DOHH2 (cell line): ENCODE results near the gene CAMK2D.

Source experiments
- H3F3A ChIP-seq: fragments of 200-600 bp; sonication (generic), shearing (Covaris generic); 2 replicates; pipeline ENCODE4 v1.6.0; 2016; ENCODE audit warnings: antibody characterized with exemption, mild to moderate bottlenecking; ENCODE audit not compliant: control insufficient read depth, insufficient read depth
- H3K27ac ChIP-seq: fragments of 200-600 bp; sonication (generic); 2 replicates; pipeline ENCODE4 v1.5.1; 2014; ENCODE audit warnings: low read depth, mild to moderate bottlenecking, low read length, moderate library complexity
- H3K27me3 ChIP-seq: fragments of 200-600 bp; sonication (generic); 2 replicates; pipeline ENCODE4 v1.6.1; 2014; ENCODE audit warnings: mild to moderate bottlenecking, low read length, mixed read lengths; ENCODE audit not compliant: control insufficient read depth
- H3K36me3 ChIP-seq: fragments of 200-600 bp; sonication (generic); 2 replicates; pipeline ENCODE4 v1.6.1; 2014; ENCODE audit warnings: mild to moderate bottlenecking, low read length, moderate library complexity, mixed read lengths; ENCODE audit not compliant: control insufficient read depth
- H3K4me1 ChIP-seq: fragments of 200-600 bp; sonication (generic); 2 replicates; pipeline ENCODE4 v1.6.1; 2014; ENCODE audit warnings: mild to moderate bottlenecking, low read length, mixed read lengths; ENCODE audit not compliant: control insufficient read depth
- H3K4me2 ChIP-seq: fragments of 200-600 bp; sonication (generic); 2 replicates; pipeline ENCODE4 v1.6.0; 2014; ENCODE audit warnings: mild to moderate bottlenecking, low read length, moderate library complexity
- H3K4me3 ChIP-seq: fragments of 200-600 bp; sonication (generic); 2 replicates; pipeline ENCODE4 v1.5.1; 2014; ENCODE audit warnings: mild to moderate bottlenecking, low read length, mixed read lengths
- H3K79me2 ChIP-seq: fragments of 200-600 bp; sonication (generic); 2 replicates; pipeline ENCODE4 v1.6.1; 2014; ENCODE audit warnings: mild to moderate bottlenecking, low read length, mixed read lengths; ENCODE audit not compliant: control insufficient read depth
- H3K9me2 ChIP-seq: fragments of 200-600 bp; sonication (generic); replicated peaks from 2 replicates; pipeline ENCODE4 v1.6.1; 2014; ENCODE audit warnings: mild to moderate bottlenecking, low read length, mixed read lengths; ENCODE audit not compliant: control insufficient read depth
- H3K9me3 ChIP-seq: fragments of 200-600 bp; sonication (generic); 2 replicates; pipeline ENCODE4 v1.6.1; 2014; ENCODE audit warnings: antibody characterized with exemption, low read length, mixed read lengths; ENCODE audit not compliant: control insufficient read depth, insufficient read depth
- H4K20me1 ChIP-seq: fragments of 200-600 bp; sonication (generic); 2 replicates; pipeline ENCODE4 v1.6.0; 2014; ENCODE audit warnings: low read depth, mild to moderate bottlenecking, antibody characterized with exemption, low read length, moderate library complexity; ENCODE audit not compliant: control insufficient read depth, insufficient read depth
- EZH2phosphoT487 ChIP-seq: fragments of 200-600 bp; sonication (generic); IDR thresholded peaks from 2 replicates; pipeline ENCODE4 v1.6.1; 2017; ENCODE audit warnings: borderline replicate concordance, mild to moderate bottlenecking, antibody characterized with exemption, low read length, moderate library complexity, mixed read lengths
- TF ChIP-seq, protein P1 (sequence below): fragments of 200-600 bp; sonication (generic); IDR thresholded peaks from one replicate; pipeline ENCODE4 v1.5.1; 2014; ENCODE audit warnings: antibody characterized with exemption, mild to moderate bottlenecking, low read depth, low read length; ENCODE audit not compliant: poor library complexity, severe bottlenecking

CAMK2D gene

DNA sequence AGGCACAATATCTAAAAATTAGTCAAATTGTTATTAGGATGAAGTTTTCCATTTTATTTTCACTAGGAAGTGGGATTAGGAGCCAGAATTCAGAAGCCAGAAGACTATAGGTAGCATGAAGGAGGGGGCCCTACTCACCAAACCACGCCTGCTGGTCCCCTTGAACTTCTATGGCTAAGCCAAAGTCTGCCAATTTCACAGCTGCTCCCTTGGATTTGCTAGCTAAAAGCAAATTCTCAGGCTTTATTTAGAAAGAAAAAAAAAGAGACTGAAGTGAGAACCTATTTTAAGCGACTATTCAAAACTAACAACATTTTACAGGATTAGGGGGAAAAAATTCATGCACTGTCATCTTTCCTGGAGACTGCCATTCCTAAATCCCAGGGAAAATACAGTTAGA is 224.3 kb downstream of the CAMK2D start:
- H4K20me1 ChIP-seq: no peaks in the 10 kb centered on the region
- peaks cover 11% of the 10 kb centered on the region for H3K4me1 ChIP-seq
- no peak overlapping the region for H3K4me2 ChIP-seq
- no peak overlapping the region for H3K4me3 ChIP-seq
- H3F3A ChIP-seq: peaks cover 7% of the 10 kb centered on the region; the same call in 1 of the 2 replicates
- H3K27ac ChIP-seq: no peak overlapping the region
- H3K9me3 ChIP-seq: no peaks in the 10 kb centered on the region
- TF ChIP-seq, protein P1, sequence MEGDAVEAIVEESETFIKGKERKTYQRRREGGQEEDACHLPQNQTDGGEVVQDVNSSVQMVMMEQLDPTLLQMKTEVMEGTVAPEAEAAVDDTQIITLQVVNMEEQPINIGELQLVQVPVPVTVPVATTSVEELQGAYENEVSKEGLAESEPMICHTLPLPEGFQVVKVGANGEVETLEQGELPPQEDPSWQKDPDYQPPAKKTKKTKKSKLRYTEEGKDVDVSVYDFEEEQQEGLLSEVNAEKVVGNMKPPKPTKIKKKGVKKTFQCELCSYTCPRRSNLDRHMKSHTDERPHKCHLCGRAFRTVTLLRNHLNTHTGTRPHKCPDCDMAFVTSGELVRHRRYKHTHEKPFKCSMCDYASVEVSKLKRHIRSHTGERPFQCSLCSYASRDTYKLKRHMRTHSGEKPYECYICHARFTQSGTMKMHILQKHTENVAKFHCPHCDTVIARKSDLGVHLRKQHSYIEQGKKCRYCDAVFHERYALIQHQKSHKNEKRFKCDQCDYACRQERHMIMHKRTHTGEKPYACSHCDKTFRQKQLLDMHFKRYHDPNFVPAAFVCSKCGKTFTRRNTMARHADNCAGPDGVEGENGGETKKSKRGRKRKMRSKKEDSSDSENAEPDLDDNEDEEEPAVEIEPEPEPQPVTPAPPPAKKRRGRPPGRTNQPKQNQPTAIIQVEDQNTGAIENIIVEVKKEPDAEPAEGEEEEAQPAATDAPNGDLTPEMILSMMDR: no peak
- TF ChIP-seq EZH2phosphoT487: no peak
- H3K36me3 ChIP-seq: peaks cover 79% of the 10 kb centered on the region
- H3K27me3 ChIP-seq: no peaks in the 10 kb centered on the region
- no peaks in the 10 kb centered on the region for H3K9me2 ChIP-seq
- H3K79me2 ChIP-seq: no peaks in the 10 kb centered on the region

DNA sequence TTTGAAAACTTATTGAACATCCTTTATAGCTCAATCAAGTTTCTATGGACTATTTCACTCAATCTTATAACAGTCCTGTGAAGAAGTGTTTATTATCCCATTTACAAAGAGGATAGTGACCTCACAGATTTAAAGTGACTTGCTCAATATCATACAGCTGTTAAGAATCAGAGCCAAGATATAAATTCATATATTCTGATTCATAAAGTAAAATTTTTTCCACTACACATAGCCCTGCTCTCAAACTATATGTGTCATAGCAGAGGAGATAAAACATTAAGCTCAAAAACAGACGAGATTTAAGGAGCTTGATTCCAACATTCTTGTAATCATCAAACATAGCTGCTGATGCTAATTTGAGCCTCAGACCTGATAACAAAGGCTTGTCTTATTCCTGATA is 226.8 kb downstream of the CAMK2D start:
- Histone ChIP-seq H3K36me3 (peaks cover 88% of the 10 kb centered on the region), H3K27me3 (no peaks in the 10 kb centered on the region), H3K4me1 (no peaks in the 10 kb centered on the region), H3F3A (peaks cover 7% of the 10 kb centered on the region; the same call in 1 of the 2 replicates), H3K4me3 (no peak overlapping the region), H4K20me1 (no peaks in the 10 kb centered on the region), H3K27ac (no peak overlapping the region), H3K79me2 (no peaks in the 10 kb centered on the region), H3K9me3 (no peaks in the 10 kb centered on the region), H3K9me2 (no peaks in the 10 kb centered on the region), H3K4me2 (no peak overlapping the region)
- no peak for TF ChIP-seq EZH2phosphoT487
- TF ChIP-seq, protein P1: no peak

DNA sequence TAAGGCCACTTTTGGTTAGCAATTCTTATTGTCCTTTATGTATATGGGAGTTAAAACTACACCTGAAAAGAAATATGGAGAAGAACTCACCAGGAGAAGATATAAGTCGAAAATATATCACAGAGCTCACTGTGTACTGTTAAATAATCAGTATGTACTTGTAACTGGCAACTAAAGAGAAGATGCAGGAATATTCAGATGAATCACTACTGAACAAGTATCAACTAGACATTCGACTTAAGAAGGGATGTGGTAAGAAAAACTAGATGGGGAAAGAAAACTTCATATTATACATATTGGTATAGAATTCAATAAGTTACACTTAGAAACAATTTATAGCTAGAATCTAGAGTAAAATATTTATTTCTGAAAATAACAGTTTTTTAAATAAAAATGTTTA is 230.0 kb downstream of the CAMK2D start:
- Histone ChIP-seq H3F3A (peaks cover 7% of the 10 kb centered on the region; the same call in 1 of the 2 replicates), H3K9me3 (no peaks in the 10 kb centered on the region), H3K9me2 (no peaks in the 10 kb centered on the region), H3K4me3 (no peak overlapping the region), H3K27me3 (no peaks in the 10 kb centered on the region), H3K79me2 (no peaks in the 10 kb centered on the region), H3K36me3 (peaks cover 92% of the 10 kb centered on the region), H4K20me1 (no peaks in the 10 kb centered on the region), H3K4me2 (no peak overlapping the region), H3K27ac (no peak overlapping the region), H3K4me1 (no peaks in the 10 kb centered on the region)
- no peak for TF ChIP-seq EZH2phosphoT487
- TF ChIP-seq, protein P1: no peak
